DMS53 treated with DMSO at 0.1 percent for 48 hours (cell line): ENCODE data around the gene BUD31.
"Not testable (repeated sequence)": the region's sequence is repeated elsewhere in the genome, so short reads cannot be mapped to it uniquely, and the experiment has no call there.

Experiments
- DNase-seq: peaks from one replicate; lab custom pipeline; 2025; ENCODE audit not compliant: unreplicated experiment; lab: John Stamatoyannopoulos, UW

Gene BUD31

DNA sequence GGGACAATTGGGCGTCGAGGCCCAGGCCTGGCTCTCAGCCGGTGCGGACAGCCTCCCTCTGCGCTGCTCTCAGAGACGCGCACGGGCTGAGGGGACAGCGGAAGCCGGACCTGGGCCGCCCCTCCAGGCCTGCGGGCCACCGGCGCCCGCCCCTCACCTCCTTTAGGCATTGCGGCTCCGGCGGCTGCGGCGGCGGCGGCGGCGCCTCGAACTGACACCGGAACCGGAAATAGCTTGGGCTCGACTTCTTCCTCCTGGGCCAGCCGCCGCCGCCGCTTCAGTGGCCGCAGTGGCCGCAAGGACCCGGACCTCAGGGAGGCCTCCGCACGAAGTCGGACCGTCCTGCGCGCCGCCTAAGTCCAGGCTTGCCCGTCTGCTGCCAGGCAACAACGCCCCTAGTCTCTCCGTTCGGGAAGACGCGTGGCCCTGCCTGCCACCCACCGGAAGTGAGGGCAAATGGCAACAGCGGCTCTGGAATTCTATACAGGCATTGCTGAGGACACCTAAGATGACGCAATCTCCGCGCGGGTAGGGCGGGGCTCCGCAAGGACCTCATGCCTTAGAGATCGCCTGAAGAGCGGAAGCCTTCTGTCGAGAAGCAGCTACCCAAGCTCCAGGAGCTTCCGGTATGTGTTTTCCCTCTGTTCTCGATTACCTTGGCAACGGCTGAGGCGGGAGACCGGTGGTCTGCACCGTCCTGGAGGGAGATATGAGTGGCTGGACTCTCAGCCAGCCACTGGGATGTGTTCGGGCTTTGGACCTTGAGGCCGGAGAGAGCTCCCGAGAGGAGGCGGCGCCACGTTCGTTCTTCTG is at the start of gene BUD31, which contains the start of gene PDAP1:
Gene BUD31, plus strand, starts transcription at position 591 of the 813 bp plus-strand sequence. CDS start 2,124 bp downstream, outside the sequence.
Gene PDAP1, minus strand, starts transcription at position 219 of the 813 bp plus-strand sequence. Its CDS starts 49 bp downstream, at position 170.
- peak; percentile 95 for DNase-seq

DNA sequence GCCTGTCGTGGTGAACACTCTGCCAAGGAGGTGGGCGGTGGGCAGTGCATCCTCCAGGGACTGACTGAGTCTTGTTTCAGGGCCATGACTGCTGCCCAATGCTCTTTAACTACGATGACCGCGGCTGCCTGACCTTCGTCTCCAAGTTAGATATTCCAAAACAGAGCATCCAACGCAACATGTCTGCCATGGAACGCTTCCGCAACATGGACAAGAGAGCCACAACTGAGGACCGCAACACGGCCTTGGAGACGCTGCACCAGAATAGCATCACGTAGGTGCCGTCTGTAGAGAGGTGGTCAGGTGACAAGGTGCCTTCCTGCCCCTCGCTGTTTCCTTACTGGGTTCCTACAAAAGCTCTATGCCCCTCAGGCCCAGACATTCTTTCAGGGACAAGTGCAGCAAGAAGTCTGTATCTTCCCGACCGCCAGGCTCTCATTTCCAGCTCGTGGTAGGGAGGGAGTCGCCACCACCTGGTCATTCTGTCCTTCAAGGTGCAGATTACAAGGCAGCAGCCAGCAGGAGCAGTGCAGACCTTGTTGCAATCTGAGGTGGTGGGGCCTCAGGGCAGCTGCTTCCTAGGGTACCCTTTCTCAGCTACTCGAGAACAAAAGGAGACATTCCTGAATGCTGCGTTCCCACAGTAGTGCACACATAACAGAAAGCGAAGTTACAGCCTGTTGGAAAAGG is 49.2 kb upstream of the BUD31 start:
- DNase-seq = no peak

DNA sequence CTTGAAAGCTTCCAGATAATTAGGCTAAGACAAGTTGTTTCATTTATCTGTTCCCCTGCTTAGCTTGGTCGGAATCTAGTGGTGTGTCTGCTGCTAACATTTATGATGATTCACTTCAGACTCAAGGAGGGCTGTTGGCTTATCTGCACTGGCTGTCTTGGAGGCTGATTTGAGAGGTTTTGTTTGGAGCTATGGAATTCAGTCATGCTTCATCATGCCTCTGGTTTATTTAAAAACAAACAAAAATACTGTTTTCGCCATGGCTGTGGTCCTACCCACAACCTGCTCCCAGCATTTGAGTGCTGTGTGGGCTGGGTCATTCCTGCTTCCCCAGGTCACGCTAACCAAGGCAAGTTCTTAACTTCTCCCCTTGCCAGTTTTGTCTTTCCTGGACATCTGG is 46.0 kb upstream of the BUD31 start:
- no peak for DNase-seq

DNA sequence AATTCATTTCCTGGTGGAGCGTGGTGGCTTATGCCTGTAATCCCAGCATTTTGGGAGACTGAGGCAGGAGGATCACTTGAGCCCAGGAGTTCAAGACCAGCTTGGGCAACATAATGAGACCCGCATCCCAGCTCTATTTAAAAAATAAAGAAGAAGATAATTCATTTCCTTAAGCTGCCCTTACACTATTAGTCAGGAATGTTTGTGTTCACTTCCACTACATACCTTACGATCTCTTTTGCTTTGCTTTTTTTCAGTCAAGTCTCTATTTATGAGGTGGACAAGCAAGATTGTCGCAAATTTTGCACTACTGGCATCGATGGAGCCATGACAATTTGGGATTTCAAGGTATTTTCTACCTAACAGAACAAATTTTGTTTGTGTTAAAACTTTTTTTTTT is 45.5 kb upstream of the BUD31 start:
- no peak for DNase-seq

DNA sequence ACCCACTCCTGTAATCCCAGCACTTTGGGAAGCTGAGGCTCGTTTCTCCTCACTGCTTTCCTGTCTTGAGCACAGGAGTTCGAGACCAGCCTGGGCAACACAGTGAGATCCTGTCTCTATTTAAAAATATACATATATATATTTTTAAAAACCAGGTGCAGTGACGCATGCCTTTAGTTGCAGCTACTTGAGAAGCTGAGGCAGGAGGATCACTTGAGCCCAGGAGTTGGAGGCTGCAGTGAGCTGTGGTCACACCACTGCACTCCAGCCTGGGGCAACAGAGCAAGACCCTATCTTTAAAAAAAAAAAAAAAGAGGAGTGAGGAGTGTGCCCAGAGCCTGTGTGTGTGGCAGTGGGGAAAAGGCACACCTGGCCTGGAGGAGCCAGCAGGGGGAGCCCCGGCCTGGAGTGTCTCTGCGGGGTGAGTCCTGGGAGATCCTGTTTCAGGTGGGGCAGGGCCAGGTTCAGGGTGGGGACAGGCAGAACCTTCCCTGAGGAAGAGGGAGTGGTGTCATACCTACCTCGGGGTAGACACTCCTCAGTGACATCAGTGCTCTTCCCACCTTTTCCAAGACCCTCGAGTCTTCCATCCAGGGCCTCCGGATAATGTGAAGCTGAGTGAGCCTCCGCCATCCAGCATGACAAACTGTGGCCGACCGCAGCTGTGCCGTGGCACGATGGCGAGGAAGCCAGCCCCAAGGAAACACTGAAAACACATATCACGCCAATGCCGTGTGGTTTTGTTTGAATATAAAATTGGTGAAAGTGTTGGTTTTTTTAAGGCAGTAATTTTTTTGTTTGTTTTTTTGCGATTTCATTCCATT is 43.2 kb upstream of the BUD31 start:
- no peak for DNase-seq

DNA sequence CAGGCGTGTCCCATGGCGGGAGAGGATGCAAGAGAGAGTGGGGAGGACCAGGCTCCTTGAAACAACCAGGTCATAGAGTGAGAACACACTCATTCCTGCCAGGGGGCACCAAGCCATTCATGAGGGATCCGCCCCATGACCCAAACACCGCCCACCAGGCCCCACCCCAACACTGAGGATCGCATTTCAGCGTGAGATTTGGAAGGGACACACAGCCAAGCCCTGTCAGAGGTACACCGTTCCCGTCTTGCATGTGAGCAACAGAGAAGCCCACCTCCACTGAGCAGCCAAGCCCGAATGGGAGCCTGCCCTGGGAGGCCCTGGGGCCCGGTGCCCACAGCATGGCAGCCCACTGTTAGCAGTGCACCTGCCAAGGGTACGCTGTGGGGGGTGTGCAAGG is 42.1 kb upstream of the BUD31 start:
- DNase-seq = no peak

DNA sequence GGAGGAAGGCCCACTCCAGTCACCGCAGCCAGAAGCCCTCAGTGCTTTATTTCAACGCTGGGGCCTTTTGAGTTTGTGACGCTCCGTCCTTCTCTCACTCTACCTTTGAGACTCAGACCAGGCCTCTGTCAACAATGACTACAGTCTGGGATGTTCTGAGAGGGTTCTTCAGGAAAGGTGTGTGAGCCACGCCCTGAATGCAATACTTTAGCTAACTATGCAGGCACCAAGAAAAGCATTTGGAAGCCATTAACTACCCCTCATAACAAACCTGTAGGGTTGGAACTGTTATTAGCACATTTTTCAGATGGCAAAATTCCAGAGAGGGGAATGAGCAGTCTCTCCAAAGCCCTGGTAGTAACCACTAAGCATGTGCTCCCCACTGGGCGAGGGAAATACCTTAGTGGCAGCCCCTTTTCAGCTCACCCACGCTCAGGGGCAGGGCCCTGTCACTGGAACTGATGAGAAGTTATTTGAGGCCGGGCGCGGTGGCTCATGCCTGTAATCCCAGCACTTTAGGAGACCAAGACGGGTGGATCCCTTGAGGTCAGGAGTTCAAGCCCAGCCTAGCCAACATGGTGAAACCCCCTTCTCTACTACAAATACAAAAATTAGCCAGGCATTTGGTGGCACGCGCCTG is 39.9 kb upstream of the BUD31 start:
- no peak for DNase-seq

DNA sequence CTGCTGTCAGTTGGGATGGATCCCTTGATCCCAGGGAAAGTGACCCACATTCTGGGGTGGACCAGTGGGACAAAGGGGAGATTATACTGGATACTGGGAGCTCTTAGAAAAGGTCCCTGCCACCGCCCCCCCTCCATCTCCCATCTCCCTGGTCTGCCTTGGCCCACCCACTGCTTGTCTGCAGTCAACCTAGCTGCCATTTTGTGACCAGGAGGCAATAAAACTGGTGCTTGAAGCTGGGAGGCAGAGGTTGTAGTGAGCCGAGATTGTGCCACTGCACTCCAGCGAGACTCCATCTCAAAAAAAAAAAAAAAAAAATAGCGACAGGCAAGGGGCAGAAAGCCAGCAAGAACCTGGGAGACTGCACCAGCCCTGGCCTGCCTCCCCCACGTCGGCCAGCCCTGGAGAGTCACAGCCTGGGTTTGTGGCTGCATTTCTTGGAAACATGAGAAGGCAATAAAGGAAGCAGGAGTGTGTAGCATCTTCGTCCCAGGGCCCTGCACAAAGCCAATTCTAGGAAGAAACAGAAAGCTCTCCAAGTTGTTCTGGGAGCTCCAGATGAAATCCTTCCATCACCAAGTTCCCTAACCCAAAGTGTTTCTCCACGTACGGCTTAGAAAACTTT is 38.9 kb upstream of the BUD31 start:
- DNase-seq = no peak

DNA sequence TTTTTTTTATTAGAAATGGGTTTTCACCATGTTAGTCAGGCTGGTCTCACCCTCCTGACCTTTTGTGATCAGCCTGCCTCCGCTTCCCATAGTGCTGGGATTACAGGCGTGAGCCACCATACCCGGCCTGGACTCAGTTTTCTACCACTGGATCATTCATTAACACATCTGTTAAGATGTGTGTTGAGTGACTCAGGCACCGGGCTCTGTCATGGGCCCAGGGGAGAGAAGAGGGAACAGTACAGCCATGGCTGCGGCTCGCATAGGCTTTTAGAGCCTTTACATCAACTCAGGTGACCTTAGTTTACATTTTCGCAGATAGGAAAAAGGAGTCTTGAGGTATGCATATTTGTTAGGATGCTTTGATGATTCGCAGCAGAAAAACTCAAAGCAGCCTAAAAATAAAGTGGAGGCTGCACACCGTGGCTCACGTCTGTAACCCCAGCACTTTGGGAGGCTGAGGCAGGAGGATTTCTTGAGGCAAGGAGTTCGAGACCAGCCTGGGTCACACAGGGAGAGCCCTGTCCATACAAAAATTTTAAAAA is 37.3 kb upstream of the BUD31 start:
- no peak for DNase-seq

DNA sequence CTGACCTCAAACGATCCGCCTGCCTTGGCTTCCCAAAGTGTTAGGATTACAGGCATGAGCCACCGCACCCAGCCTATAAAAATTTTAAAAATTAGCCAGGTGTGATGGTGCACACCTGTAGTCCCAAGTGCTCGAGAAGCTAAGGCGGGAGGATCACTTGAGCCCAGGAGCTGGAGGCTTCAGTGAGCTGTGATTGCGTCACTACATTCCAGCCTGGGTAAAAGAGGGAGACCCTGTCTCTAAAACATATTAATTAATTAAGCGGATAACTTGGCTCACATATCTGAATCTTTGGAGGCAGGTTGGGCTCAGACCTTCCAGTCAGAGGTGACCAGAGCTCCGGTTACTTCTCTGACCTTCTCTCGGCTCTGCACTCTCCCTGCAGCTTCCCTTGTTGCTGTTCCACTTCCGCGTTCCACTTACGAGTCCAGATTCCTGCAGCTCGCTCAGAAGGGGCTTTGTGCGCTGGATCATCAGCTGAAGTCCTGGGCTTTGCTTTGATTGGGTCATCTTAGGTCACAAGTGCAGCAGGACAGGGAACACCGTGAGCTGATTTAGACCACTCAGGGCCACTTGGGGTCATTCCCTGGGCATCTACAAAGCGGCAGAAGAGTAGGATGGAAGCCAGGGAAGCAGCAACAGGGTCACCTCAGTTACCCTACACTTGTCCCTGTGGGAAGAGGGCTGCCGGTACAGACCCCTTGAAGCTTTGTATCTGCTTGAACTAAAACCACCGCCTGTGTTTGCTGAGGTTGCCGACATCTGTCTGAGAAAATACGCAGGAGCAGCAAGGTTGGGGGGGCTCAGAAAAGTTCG is 36.3 kb upstream of the BUD31 start:
- DNase-seq = peak; percentile 89

DNA sequence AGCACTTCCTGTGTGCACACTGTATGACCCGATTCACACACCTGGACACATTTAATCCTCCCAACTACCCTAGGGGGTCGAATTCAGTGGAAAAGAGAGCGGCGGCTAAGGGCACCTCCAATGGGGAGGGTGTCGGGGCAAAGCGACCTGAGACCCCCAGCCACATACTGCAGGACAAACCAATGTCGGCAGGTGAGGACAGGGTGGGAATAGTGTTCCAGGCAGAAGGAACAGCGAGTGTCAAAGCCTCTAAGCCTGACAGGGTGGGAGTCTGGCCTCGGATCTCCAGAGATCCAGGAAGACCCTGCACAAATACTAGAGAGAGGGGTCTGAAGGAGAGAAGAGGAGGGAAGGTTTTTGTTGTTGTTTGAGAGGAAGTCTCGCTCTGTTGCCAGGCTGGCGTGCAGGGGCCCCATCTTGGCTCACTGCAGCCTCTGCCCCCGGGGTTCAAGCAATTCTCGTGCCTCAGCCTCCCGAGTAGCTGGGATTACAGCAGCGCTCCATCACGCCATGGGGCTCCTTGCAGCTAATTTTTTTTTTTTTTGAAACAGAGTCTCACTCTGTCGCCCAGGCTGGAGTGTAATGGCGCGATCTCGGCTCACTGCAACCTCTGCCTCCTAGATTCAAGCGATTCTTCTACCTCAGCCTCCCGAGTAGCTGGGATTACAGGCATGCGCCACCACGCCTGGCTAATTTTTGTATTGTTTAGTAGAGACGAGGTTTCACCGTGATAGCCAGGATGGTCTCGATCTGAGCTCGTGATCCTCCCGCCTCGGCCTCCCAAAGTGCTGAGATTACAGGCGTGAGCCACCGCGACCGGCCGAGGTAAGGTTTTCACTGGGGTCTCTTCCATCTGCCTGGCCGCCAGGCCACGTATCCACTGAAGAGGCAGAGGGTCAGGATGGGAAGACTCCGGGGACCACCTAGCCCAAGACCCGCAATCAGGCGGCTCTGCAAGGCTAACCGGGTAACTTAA is 35.4 kb upstream of the BUD31 start:
- DNase-seq = peak; percentile 42

DNA sequence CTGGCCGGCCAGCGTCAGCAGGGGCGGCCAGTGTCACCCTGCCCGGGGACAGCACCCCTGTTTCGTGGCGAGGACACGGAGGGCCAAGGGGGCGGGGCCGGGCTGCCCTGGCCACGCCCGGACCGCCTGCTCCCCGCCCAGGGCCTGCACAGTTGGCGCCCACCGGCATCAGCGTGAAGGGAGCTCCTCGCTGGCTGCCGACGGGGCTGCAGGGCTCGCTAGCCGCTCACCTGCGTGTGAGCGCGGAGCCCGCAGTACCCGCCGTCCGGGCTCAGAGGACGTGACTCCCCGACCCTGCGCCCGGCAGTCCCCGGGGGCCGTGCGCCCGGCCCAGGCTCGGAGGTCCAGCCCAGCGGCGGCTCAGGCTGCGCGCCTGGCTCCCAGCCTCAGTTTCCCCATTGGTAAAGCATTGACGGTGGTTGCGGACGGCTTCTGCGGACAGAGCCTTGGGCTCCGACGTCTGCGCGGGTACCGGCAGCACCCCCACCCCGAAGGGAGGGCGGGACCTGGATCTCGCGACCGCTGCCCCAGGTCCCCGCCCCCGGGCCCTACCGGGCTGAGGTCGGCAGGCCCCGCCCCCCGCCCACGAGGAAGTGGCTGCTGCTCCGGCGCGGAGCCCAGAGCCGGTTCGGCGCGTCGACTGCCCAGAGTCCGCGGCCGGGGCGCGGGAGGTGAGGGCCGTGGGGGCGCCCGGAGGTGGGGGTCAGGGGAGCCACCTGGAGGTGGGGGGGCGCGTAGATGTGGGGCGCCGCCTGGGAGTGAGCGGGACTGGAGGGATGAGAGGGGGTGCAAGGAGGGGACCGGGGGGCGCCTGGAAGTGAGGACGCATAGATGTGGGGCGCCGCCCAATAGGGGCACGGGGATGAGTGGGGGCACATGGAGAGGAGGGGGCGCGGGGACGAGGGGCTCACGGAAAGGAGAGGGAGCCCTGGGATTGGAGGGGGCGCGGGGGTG is 34.4 kb upstream of the BUD31 start, which contains the start of gene ARPC1B:
Gene ARPC1B, plus strand, starts transcription at position 620 of the 954 bp plus-strand sequence. CDS start 10,985 bp downstream, outside the sequence.
- DNase-seq = peak; percentile 84

DNA sequence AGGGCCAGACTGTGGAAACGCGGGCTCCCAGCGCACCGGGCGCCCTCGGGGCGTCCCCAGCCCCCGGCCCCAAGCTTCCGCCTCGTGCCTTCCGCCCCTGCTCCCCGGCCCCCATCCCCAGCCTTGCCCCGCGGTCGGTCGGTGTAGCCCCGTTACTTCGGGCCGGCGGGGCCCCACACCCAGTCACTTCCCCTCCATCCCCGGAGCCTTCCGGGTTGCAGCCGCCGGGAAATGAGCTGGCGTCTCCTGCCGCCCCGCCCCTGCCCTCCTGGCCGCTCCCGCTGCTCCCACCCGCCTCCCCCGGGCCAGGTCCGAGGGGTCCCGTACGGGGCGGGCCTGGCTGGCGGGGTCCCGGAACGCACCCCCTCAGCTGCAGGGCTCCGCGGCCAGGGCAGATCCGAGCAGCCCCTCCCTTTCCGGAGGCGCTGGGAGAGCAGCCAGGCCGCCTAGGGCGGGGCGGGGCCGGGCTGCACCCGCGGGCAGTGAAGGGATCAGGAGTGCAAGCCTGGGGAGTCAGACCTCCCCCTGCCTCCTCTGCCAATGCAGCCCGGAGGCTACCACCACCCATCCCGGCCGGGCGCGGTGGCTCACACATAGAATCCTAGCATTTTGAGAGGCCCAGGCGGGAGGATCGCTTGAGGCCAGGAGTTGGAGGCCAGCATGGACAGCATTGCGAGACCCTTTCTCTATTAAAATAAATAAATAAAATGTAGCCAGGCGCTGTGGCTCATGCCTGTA is 33.5 kb upstream of the BUD31 start:
- DNase-seq = peak; percentile 52

DNA sequence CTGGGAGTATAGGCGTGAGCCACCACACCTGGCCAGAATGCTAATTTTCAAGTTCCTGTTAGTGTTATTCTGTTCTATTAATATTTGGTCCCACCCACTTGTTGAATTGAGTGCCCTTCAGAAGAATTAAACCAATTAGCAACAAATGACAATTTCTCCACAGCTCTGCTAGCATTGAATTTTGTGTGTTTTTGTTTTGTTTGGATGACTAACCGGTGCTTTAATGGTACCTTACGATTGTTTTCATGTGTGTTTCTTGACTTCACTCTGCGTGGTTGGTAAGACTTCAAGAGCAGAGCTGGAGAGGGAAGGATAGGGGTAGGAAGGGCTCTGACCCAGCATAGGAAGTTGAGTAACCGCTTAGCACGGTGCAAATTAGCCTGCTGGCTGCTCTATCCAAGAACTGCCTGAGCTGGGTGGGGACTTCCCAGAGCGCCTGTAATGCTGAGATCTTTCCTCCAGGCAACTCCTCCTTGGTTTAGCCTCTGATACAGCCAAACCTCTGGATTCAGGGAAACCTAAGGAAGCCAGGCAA is 29.7 kb upstream of the BUD31 start:
- DNase-seq = no peak

DNA sequence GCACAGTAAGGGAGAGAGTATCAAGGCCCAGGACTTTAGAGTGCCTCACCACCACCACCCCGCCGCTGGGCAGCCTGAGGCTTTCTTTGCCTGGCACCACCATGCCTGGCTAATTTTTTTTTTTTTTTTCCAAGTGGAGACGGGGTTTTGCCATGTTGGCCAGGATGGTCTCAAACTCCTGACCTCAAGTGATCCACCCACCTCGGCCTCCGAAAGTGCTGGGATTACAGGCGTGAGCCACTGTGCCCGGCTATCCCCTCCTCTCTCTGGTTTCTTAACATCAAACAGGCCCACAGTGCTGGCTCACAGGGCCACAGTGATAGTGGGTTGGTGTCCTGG is 29.1 kb upstream of the BUD31 start:
- DNase-seq = not testable (repeated sequence)
